GM19238 (cell line): ENCODE measurements around the gene PCNX1.
"Not testable (repeated sequence)": the region's sequence is repeated elsewhere in the genome, so short reads cannot be mapped to it uniquely, and the experiment has no call there.

Experiments
- DNase-seq: peaks from one replicate; pipeline ENCODE4 v3.0.0; 2011; ENCODE audit warnings: low spot score; ENCODE audit not compliant: insufficient read length

The PCNX1 gene

GRCh38 chr14:71013551-71014192, 106.4 kb downstream of the PCNX1 start:
- no peak for DNase-seq

GRCh38 chr14:71019917-71020316, 112.7 kb downstream of the PCNX1 start:
- DNase-seq: not testable (repeated sequence)

- no peak for DNase-seq
Measured at GRCh38 chr14:71021347-71022011, 114.2 kb downstream of the PCNX1 start.

- no peak for DNase-seq
Measured at GRCh38 chr14:71022012-71022869, 115.0 kb downstream of the PCNX1 start.

- DNase-seq: no peak
Measured at GRCh38 chr14:71022939-71023338, 115.7 kb downstream of the PCNX1 start.

- no peak for DNase-seq
Measured at GRCh38 chr14:71029236-71029781, 122.0 kb downstream of the PCNX1 start.

GRCh38 chr14:71031000-71031399, 123.7 kb downstream of the PCNX1 start:
- DNase-seq: no peak

GRCh38 chr14:71036433-71036832, 129.2 kb downstream of the PCNX1 start:
- no peak for DNase-seq

- no peak for DNase-seq
Measured at GRCh38 chr14:71048393-71048792, 141.1 kb downstream of the PCNX1 start.

GRCh38 chr14:71049435-71050133, 142.3 kb downstream of the PCNX1 start:
- DNase-seq: no peak

- DNase-seq: no peak
Measured at GRCh38 chr14:71050227-71050823, 143.1 kb downstream of the PCNX1 start.

- no peak for DNase-seq
Measured at GRCh38 chr14:71054706-71055105, 147.4 kb downstream of the PCNX1 start.

- no peak for DNase-seq
Measured at GRCh38 chr14:71056168-71056567, 148.9 kb downstream of the PCNX1 start.

- no peak for DNase-seq
Measured at GRCh38 chr14:71060274-71060673, 153.0 kb downstream of the PCNX1 start.

- no peak for DNase-seq
Measured at GRCh38 chr14:71060825-71061455, 153.7 kb downstream of the PCNX1 start.

GRCh38 chr14:71061458-71061857, 154.2 kb downstream of the PCNX1 start:
- DNase-seq: no peak

- DNase-seq: no peak
Measured at GRCh38 chr14:71062581-71063303, 155.5 kb downstream of the PCNX1 start.

GRCh38 chr14:71063351-71063750, 156.1 kb downstream of the PCNX1 start:
- DNase-seq: no peak

GRCh38 chr14:71064747-71065146, 157.5 kb downstream of the PCNX1 start:
- DNase-seq: not testable (repeated sequence)

- no peak for DNase-seq
Measured at GRCh38 chr14:71070169-71070568, 162.9 kb downstream of the PCNX1 start.
